ENCODE data around the gene ALAS1.
"Not testable (repeated sequence)": the region's sequence is repeated elsewhere in the genome, so short reads cannot be mapped to it uniquely, and the experiment has no call there.

The ALAS1 gene

DNA sequence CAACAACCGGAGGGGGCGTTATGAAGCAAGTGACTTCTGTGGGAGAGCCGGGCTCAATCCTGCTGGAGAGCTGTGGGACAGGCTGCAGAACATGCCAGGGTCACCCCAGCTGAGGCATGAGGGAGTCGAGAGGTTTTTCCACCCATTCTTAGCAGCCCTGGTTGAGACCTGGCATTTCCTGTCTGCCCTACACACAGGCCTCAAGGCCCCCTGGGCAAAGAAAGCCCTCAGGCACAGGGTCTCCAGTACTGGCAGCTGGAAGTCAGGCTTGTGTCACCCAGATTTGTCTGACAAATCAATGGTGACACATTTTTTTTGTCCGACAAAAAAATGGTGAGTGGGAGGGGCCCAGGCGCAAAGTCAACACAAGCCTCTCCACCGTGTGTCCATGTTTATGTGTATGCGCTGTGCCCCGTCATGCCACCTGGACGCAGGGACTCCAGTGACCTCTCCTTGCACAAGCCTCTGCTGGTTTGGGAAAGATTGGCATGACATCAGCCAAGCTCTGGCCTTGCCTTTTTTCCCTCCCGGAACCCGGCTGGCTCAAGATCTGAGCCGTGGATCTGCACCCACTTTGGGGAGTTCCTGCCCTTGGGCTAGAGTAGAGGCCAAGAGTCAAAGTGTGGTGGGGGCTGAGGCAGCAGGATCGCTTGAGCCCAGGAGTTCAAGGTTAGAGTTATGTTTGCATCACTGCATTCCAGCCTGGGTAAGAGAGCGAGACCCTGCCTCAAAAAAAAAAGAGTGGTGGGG lies 20.8 kb upstream of the ALAS1 start:
- no peak for DNase-seq (ENCODE audit: low read depth)

DNA sequence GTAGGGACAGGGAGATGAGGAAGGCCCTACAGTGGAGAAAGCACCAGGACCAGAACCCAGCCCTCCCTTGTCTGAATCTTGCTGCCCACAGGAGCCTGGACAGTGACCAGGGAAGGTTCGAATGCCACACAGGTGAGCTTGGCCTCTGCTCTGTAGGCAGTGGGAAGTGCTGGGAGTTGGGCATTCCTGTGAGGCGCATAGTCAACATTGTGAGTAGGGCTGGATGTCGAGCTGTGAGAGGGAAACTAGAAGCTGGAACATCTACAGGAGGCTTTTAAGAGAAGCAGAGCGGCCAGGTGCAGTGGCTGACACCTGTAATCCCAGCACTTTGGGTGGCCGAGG lies 20.3 kb upstream of the ALAS1 start:
- DNase-seq (ENCODE audit: low read depth) = no peak

DNA sequence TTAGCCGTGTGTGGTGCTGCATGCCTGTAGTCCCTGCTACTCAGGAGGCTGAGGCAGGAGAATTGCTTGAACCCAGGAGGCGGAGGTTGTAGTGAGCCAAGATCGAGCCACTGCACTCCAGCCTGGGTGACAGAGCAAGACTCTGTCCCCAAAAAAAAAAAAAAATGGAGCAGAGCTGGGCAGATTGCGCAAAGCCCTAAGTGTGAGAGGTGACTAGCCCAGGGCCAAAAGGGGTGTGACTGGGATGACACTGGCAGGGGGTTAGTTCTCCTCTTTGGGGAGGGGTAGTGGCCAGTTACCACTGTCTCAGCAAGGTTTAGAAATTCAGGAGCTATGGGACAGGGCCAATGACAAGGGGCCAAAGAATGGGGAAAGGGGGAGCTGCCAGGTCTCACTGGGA lies 19.8 kb upstream of the ALAS1 start:
- DNase-seq (ENCODE audit: low read depth) = not testable (repeated sequence)

DNA sequence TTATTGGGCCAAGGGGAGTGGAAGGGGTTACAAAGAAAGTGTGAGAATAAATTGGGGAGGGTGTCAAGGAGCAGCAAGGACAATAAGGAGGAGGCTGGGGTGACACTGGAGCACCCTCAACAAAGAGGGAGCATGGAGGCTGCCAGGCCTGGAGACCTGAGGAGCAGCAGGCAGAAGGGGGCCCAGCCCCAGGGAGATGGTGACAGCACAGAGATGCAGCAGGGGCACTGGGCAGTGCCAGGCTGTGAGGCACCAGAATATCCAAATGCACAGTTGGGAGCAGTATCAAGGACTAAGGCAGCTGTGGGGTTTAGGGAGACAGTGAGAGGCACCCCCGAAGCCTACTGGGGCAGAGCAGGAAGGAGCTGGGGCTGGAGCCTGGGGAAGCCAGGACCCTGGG lies 19.4 kb upstream of the ALAS1 start:
- DNase-seq (ENCODE audit: low read depth) = no peak

DNA sequence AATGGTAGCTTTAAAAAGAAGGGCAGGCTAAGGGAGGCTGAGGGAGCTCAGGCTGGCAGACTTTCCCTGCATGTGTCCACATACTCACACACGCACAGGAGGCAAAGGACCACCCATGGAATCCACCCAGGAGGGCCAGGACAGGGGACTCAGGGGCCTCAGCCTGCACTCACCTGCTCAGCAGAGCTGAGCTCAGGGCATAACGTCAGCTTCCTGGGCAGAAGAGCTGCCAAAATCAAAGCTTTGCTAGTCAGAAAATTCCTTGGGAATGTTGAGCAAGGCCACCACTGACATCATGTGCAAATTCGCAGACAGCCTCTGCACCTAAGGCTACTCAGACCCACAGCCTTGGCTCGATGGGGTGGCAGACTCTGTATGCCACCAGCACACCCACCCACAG lies 16.4 kb upstream of the ALAS1 start:
- DNase-seq (ENCODE audit: low read depth) = no peak

DNA sequence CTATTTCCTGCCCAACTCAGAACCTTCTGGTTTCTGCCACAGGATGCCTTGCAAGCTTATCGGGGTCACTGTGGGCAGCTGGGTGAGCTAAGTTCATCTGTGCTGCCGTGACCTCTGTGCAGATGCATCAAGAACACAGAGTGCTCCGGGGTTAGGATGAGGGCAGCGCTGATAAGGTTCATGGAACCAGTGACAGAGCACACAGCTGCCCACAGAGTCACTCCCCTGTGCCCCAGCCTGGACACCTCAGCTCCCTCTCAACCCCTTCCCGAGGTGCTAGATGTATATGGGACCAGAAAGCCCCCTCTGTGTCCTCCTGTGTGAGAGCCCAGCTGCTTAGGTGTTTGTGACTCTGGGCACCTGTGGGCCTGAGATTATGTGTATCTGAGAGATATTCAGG lies 15.8 kb upstream of the ALAS1 start:
- no peak for DNase-seq (ENCODE audit: low read depth)

DNA sequence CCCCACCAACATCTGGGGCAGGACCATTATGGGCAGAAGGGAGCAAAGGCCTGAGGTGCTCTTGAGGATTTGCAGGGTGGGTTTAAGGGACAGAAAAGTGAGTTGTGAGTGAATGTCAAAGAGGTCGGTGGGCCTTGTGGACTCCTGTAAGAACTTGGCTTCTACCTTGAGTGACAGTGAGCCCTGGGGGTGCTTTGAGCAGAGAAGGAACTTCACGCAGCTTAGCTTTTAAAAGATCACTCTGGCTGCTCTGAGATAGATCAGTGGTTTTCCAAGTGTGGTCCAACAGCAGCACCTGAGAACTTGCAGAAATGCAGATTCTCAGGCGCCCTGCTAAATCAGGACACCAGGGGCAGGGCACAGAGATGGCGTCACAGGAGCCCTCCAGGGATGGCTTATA lies 15.3 kb upstream of the ALAS1 start:
- no peak for DNase-seq (ENCODE audit: low read depth)

DNA sequence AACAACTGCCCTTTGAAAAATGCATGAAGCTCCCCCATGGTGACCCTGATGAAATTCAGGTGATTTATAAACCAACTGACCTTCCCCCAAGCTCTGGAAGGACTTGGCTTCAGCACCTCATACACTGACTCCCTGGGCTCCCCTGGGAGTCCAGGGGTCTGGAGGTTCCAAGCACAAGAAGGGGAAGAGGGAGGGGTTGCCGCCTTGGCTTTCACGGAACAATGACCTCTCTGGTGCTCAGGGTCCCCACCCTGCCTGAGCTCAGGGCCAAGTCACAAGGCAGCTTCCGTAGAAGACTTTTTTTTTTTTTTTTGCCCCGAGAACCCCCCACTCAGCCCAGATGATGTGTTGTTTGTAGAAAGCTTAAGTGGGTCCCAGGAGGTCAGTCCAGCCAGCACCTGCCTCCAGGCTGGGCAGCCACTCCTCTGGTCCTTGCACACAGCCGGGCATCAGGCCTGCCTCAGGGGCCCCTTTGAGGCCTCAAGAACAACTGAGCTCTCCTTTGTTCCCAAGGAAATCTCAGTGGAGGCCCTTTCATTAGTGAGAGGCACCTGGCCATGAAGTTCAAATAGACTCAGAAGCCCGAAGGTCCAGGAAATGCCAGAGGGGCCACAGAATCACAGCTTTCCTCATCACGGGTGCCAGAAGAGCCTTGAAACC lies 14.0 kb upstream of the ALAS1 start:
- no peak for DNase-seq (ENCODE audit: low read depth)

DNA sequence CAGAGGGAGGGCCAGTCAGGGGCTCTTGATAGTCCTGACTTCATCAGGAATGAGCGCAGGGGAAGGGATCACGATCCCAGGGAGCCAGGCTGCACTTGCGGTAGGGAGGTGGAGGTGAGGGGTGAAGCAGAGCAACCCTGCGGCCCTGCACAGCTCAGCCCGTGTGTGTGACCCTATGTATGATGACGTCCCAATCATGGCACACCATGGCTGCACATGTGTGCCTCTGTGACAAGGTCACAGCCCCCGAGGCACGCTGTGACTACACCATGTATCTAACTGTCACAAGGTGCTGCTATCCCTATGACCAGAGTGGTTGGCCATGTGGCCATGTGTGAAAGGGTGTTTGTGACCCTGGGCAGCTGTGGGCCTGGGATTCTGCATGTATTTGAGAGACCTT lies 13.3 kb upstream of the ALAS1 start:
- no peak for DNase-seq (ENCODE audit: low read depth)

DNA sequence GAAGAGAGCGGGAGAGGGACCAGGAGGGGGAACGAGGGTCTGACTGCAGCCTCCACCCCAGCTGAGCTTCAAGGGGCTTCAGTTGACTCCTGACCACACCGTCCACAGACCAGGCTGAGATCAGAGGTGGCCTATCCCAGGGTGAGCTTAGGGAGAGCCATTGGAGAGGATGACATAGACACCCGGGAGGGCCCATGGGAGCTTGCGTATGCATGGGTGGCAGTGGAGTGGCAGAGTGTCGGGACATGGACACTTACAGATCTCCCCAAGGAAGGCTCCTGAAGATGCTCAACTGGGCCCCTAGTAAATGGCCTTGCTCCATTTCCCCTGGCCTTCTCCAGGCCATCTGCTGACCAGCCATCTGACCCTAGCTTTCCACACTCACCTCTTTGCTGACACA lies 12.6 kb upstream of the ALAS1 start:
- DNase-seq (ENCODE audit: low read depth) = no peak

DNA sequence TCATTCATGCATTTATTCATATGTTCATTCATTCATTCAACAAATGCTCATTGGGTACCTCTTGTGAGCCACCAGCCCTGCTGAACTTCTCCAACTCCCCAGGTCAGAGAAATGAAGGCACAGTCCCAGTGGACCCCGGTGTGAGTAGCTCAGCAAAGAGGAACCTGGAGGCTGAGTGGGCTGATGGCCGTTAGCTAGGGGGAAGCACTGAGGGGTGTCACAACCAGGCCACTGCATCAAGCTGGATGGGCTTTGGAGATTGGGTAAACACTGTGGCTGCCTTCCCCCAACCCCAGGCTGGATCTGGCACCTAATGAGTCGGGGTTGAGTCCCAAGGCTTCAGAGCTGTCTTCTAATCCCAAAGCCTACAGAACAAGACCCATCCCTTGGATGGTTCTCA lies 12.1 kb upstream of the ALAS1 start:
- no peak for DNase-seq (ENCODE audit: low read depth)

DNA sequence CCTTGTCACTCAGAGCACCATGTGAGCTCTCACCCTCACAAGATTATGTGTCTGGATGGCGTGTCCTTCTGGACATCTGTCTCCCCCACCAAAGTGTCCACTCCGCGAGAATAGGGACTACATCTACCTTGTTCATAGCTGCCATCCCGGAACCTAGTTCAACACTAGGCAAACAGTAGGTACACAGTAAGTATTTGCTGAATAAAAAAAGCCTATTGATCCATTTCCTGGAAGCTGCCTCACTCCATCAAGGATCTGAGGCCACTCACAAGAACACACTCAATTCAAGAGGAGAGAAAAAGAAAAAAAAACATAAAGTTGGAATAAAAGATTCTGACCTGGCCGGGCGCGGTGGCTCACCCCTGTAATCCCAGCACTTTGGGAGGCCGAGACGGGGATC lies 11.2 kb upstream of the ALAS1 start:
- no peak for DNase-seq (ENCODE audit: low read depth)

DNA sequence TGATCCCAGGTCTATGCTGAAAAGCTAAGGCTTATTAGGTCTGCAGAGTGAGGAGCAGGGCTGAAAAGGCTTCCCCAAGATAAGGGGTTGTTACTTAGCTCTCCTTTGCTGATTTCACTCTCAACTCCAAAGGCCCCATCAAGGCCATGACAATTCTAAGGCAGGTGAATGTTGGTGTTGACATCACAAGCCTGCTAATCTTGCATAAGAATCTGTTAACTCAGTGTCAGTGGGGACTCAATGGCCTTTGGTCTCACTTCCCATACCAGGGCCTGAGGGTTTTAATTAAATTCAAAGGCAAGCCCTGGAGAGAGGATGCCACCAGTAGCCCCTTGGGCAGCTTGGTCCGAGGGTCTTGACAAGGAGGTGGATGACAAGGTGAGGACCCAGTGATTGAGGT lies 9.4 kb upstream of the ALAS1 start:
- DNase-seq (ENCODE audit: low read depth) = no peak

DNA sequence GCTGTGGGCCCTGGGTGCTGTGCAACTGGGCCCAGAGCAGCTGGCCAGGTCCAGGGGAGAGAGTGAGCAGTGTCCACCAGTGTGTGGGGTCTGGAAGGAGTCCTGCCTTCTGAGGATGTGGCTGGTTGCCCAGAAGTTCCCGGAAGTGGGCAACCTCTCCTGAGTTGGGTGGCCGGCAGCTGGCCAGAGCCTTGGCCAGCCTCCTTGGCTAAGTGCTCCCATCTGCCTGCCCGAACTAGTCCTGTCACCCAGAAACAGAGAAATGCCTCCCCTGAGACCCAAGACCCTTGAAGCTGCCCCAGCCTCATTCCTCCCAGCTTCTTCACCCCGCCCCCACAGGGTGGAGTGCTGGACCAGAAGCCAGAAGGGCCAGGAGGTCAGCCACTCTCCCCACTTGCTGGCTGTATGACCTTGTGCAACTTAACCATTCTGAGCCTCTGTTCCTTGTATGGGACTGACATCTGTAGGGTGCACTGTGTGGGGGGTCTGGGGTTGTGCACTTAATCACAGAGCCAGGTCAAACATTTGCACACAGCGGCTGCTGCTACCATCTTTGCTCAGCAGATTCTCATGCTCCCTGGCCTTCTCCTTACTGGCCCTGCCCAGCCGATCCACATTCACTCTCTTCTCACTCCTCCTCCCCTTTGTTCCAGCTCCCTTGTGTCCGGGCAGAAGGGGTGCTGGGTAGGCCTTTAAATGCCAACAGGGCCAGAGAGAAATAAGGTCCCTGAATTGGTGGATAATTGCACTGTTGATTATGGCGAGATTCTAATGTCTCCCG lies 7.5 kb upstream of the ALAS1 start:
- DNase-seq (ENCODE audit: low read depth) = peak; percentile 40

DNA sequence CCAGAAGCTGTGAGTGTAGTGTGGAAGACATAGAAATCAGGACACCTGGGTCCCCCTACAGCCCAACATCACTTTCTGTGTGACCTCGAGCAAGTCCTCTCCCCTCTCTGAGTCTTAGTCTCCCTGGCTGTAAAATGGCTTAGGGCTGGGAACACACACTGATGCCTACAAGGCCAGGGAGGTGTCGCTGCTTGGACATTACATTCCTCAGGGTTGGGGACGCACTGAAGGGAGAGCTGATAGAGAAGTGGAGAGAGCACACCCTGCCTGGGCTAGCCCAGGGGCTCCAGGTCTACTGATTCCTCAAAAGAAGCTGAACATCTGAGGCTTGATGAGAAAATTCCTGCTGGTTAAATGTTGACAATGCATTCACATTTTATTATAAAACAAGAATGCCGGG lies 6.3 kb upstream of the ALAS1 start:
- DNase-seq (ENCODE audit: low read depth) = no peak

DNA sequence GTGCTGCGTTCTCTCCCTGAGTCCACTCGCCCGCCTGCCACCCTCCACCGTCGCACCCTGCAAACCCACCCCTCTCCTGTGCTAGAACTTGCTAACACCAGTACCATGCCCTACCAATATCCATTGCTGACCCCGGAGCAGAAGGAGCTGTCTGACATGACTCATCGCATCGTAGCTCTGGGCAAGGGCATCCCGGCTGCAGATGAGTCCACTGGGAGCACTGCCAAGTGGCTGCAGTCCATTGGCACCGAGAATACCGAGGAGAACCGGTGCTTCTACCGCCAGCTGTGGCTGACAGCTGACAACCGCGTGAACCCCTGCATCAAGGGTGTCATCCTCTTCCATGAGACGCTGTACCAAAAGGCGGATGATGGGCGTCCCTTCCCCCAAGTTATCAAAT lies 4.9 kb upstream of the ALAS1 start:
- peak; percentile 16 for DNase-seq (ENCODE audit: low read depth)

DNA sequence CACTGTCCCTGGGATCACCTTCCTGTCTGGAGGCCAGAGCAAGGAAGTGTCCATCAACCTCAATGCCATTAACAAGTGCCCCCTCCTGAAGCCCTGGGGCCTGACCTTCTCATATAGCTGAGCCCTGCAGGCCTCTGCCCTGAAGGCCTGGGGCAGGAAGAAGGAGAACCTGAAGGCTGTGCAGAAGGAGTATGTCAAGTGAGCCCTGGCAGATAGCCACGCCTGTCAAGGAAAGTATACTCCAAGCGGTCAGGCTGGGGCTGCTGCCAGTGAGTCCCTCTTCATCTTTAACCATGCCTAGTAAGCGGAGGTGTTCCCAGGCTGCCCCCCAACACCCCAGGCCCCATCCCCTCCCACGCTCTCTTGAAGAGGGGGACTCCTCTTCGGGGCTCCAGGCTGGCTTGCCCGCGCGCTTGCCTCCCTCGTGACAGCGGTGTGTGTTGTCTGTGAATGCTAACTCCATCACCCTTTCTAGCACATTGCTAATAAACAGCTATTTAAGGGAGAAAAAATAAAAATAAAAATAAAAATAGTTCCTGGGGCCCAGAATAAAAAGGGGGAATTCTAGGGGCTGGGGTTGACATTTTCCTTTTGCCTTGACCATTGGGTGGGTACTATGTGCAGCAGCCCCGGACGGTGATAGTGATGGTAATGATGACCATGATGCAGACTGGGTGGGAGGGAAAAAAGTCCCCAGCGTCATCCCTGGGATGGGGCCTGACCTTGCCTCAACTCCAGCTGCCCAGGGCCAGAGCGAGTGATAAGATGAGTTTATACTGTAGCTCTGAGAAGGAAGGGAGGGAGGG lies 3.3 kb upstream of the ALAS1 start:
- no peak for DNase-seq (ENCODE audit: low read depth)

DNA sequence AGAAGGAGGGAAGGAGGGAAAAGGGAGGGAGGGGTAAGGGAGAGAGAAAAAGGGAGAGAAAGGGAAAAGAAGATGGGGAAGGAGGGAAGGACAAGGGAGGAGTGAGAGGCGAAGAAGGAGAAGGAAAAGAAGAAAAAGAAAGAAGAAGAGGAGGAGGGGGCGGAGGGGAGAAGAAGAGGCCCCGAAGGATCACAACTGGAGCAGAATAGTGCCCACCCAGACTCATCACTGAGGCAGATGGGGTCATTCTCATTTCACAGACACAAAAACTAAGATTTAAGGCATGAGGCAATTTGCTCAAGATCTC lies 2.7 kb upstream of the ALAS1 start:
- no peak for DNase-seq (ENCODE audit: low read depth)

DNA sequence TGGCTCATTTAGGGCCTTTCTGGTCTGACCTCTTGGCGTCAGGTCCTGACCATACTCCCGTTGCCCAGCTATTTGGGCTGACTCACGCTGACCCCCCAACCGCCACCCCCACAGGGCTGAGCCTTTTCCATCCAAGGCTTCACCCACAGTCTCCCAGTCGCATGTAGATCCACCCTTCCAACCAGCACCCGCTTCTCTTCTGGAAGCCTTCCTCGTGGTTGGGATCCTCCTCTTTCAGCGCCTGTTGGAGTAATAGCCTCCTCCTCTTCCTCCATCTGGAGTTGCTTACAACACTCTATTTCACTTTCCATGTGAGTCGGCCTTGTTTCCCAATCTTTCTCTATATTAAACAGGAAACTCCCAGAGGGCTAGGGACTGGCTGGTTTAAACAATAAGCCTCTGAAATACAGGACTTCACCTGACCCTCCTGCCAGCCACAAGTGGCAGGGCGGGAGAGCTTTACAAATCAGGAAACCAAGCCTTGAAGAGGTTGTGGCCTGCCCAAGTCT lies 2.1 kb upstream of the ALAS1 start:
- peak; percentile 69 for DNase-seq (ENCODE audit: low read depth)

DNA sequence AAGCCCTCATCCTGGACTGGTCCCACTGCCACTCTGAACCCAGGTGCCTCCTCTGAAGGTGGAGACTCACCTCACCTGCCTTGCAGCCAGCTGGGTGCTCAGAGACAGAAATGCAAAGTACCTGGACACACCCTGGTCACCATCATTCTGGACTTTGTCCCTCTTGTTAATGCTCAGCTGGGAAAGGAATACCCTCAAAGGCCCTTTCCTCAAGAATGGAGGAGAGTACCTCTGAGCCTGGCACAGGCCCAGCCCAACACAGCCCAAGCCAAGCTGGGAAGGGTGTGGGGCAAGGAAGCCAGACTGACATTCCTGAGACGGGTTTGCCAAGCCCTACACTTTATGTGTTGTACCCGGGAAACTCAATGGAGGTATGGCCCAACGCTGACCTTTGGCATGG lies 983 bp upstream of the ALAS1 start:
- no peak for DNase-seq (ENCODE audit: low read depth)

DNA sequence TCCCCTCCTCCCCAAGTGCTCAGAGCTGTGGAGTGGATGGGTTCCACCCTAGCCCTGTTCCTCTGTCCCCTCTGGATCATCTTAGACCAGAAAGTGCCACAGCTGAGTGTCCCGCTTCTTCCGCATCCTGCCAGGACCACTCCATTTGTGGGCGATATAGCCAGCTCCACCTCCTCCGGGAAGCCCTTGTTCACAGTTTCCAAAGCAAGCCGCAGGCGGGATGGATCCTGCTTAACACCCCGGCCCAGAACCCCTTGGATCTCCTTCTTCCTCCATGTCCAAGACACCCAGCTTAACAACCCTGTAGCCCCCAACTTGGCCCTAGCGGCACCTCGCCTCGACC lies 490 bp upstream of the ALAS1 start:
- no peak for DNase-seq (ENCODE audit: low read depth)

Data from stromal cell of bone marrow (primary cell).